GM12878 (cell line): ENCODE measurements around the gene PSMB1. TPM values are rescaled to one million over a fixed set of nuclear protein-coding genes. Genes with fewer than 3 reads are reported as not detected.

ENCODE experiments used
- ATAC-seq: fragments of 200-7000 bp; cut with Tn5 transposase; 3 replicates; pipeline ENCODE4 v1.9.1; 2020; ENCODE audit warnings: mild to moderate bottlenecking, moderate library complexity
- BruUV-seq: library from RNA; stranded (reverse); fragments of 400-500 nt; replicated peaks from 2 replicates; lab custom pipeline; 2021; lab: Mats Ljungman, UMichigan
- CTCF ChIA-PET: fragments of 300-600 bp; sonication (Branson Sonifier 250); formaldehyde crosslinking; extraction: SDS; loops from one replicate; lab custom pipeline; 2021; ENCODE audit warnings: inconsistent platforms; lab: Yijun Ruan, JAX
- POLR2A ChIA-PET: fragments of 350-600 bp; formaldehyde crosslinking; extraction: SDS; loops from one replicate; lab custom pipeline; 2021; ENCODE audit warnings: inconsistent platforms; lab: Charles Lee
- RAD21 ChIA-PET: fragments of 300-600 bp; sonication (Branson Sonifier 250); formaldehyde crosslinking; loops from one replicate; lab custom pipeline; 2023; ENCODE audit warnings: antibody characterized with exemption; ENCODE audit not compliant: unreplicated experiment; lab: Charles Lee
- SMC1A ChIA-PET: fragments of 300-600 bp; sonication (Branson Sonifier 250); formaldehyde crosslinking; loops from one replicate; lab custom pipeline; 2023; ENCODE audit not compliant: unreplicated experiment, uncharacterized antibody; lab: Charles Lee
- DNase-seq: peaks from one replicate; pipeline ENCODE4 v3.0.0-alpha.2; 2011; ENCODE audit warnings: low read depth, low spot score
- FAIRE-seq: peaks from 3 replicates; lab custom pipeline; 2011; peaks lifted over from hg19 to GRCh38; lab: Jason Lieb, UNC
- H2AFZ ChIP-seq: 2 replicates; pipeline ENCODE4 v1.6.0; 2011; ENCODE audit warnings: low read depth, low read length, control low read depth; ENCODE audit not compliant: control insufficient read depth
- H3K27ac ChIP-seq: 2 replicates; pipeline ENCODE4 v1.5.1; 2011; ENCODE audit warnings: control low read depth; ENCODE audit not compliant: control insufficient read depth, insufficient read depth
- H3K27me3 ChIP-seq, 2 experiments: replicated peaks in 1 of 2; 2 replicates each; pipeline versions ENCODE4 v1.6.0 to v1.6.1; 2011; ENCODE audit warnings: low read length in 1 of 2; ENCODE audit not compliant: control insufficient read depth in 2 of 2, insufficient read depth in 2 of 2
- H3K36me3 ChIP-seq, 2 experiments: 2 replicates each; pipeline ENCODE4 v1.5.1; 2011; ENCODE audit warnings: low read length in 1 of 2; ENCODE audit not compliant: control insufficient read depth in 2 of 2, insufficient read depth in 2 of 2
- H3K4me1 ChIP-seq: 2 replicates; pipeline ENCODE4 v1.6.1; 2011; ENCODE audit warnings: mild to moderate bottlenecking, low read length, moderate library complexity, mixed read lengths; ENCODE audit not compliant: control insufficient read depth, insufficient read depth
- H3K4me2 ChIP-seq: 2 replicates; pipeline ENCODE4 v1.6.0; 2011; ENCODE audit warnings: control low read depth; ENCODE audit not compliant: control insufficient read depth, insufficient read depth
- H3K4me3 ChIP-seq: fragments of 200-600 bp; sonication (generic); 2 replicates; pipeline ENCODE4 v1.5.1; 2016
- H3K79me2 ChIP-seq: 2 replicates; pipeline ENCODE4 v1.6.0; 2011; ENCODE audit warnings: low read length; ENCODE audit not compliant: control insufficient read depth, insufficient read depth
- H3K9ac ChIP-seq: 2 replicates; pipeline ENCODE4 v1.8.0; 2011; ENCODE audit warnings: low read length, control low read depth, mixed read lengths; ENCODE audit not compliant: control insufficient read depth, insufficient read depth
- H3K9me3 ChIP-seq: replicated peaks from 3 replicates; pipeline ENCODE4 v1.5.1; 2011; ENCODE audit warnings: mild to moderate bottlenecking, low read length; ENCODE audit not compliant: control insufficient read depth, insufficient read depth
- H4K20me1 ChIP-seq: 2 replicates; pipeline ENCODE4 v1.6.0; 2011; ENCODE audit not compliant: control insufficient read depth, insufficient read depth
- BACH1 ChIP-seq: fragments of 450-650 bp; IDR thresholded peaks from 2 replicates; pipeline ENCODE4 v1.6.1; 2017; ENCODE audit warnings: mild to moderate bottlenecking, borderline replicate concordance
- CEBPB ChIP-seq, 2 experiments: fragments of 150-350 bp in 1 of 2; IDR thresholded peaks; 2 replicates each; pipeline ENCODE4 v1.6.1; 2012 to 2014; ENCODE audit warnings: low read depth in 2 of 2, low read length in 2 of 2, borderline replicate concordance in 1 of 2, inconsistent platforms in 1 of 2
- HDAC2 ChIP-seq: fragments of 200-600 bp; sonication (generic); IDR thresholded peaks from 2 replicates; pipeline ENCODE4 v1.6.1; 2017
- HDGF ChIP-seq: fragments of 450-650 bp; IDR thresholded peaks from 2 replicates; pipeline ENCODE4 v1.6.1; 2016; ENCODE audit warnings: antibody characterized with exemption
- MEF2B ChIP-seq: fragments of 450-650 bp; IDR thresholded peaks from 2 replicates; pipeline ENCODE4 v1.6.1; 2018; ENCODE audit warnings: mild to moderate bottlenecking, moderate library complexity; ENCODE audit not compliant: partially characterized antibody, poor library complexity, severe bottlenecking
- MYC ChIP-seq: IDR thresholded peaks from 2 replicates; pipeline ENCODE4 v1.6.1; 2011; ENCODE audit warnings: mild to moderate bottlenecking, low read length, moderate library complexity, inconsistent platforms; ENCODE audit not compliant: insufficient read depth, insufficient replicate concordance, insufficient read length, severe bottlenecking
- NFXL1 ChIP-seq: fragments of 450-650 bp; IDR thresholded peaks from 2 replicates; pipeline ENCODE4 v1.6.1; 2017; ENCODE audit warnings: antibody characterized with exemption, mild to moderate bottlenecking, borderline replicate concordance
- NKRF ChIP-seq: fragments of 450-650 bp; conservative IDR thresholded peaks from 2 replicates; pipeline ENCODE4 v1.6.1; 2017; ENCODE audit warnings: mild to moderate bottlenecking, moderate library complexity
- NRF1 ChIP-seq: conservative IDR thresholded peaks from 2 replicates; pipeline ENCODE4 v1.6.1; 2011; ENCODE audit warnings: mild to moderate bottlenecking, low read depth, low read length, improper control_type of control experiment
- RUNX3 ChIP-seq: IDR thresholded peaks from 2 replicates; pipeline ENCODE4 v1.6.1; 2012; ENCODE audit warnings: low read length, inconsistent platforms
- SMAD5 ChIP-seq: IDR thresholded peaks from 2 replicates; pipeline ENCODE4 v1.6.1; 2016; ENCODE audit warnings: antibody characterized with exemption, low read depth
- SP1 ChIP-seq: IDR thresholded peaks from one replicate; pipeline ENCODE4 v1.6.1; 2011; ENCODE audit warnings: low read depth, low read length
- USF2 ChIP-seq: IDR thresholded peaks from 2 replicates; pipeline ENCODE4 v1.6.1; 2011; ENCODE audit warnings: low read depth, low read length, improper control_type of control experiment, borderline replicate concordance
- ZNF24 ChIP-seq: fragments of 450-650 bp; IDR thresholded peaks from 2 replicates; pipeline ENCODE4 v1.6.1; 2017; ENCODE audit warnings: antibody characterized with exemption, mild to moderate bottlenecking
- WGBS: methylation state at CpG from one replicate; pipeline ENCODE4 v1.1.6; 2016; ENCODE audit warnings: low lambda C conversion rate; ENCODE audit not compliant: insufficient replicate concordance, insufficient coverage; ENCODE audit errors: missing lambda C conversion rate; 5-methylcytosine and 5-hydroxymethylcytosine counted together
- in situ Hi-C: fragments of 300-500 bp; cut with MboI; formaldehyde crosslinking; loops from 9 replicates; pipeline ENCODE4 v1.14.3; 2018; ENCODE audit warnings: mixed read lengths
- intact Hi-C: fragments of 100-400 bp; cut with micrococcal nuclease; formaldehyde crosslinking; loops from one replicate; pipeline ENCODE4 v1.14.2; 2022; ENCODE audit not compliant: unreplicated experiment
- polyA plus RNA-seq, 11 experiments: library from polyadenylated mRNA; depleted of rRNA in 4 of 11; unstranded in 6 of 11; stranded (reverse) in 5 of 11; fragments of >200 nt; fragmentation: Nextera tagmentation in 4 of 11; fragmentation: Illumina TruSeq in 1 of 11; extraction: Ambion mirVana in 4 of 11; extraction: Trizol in 1 of 11; gene quantifications; 1 replicate in 1 of 11; 2 replicates in 10 of 11; pipeline versions ENCODE4 v1.2.1 to v1.2.3, GENCODE V29; 2011 to 2016; ENCODE audit warnings: inconsistent platforms in 2 of 11, missing spikeins in 2 of 11, low read depth in 1 of 11
- total RNA-seq, 4 experiments: library from RNA; depleted of rRNA in 3 of 4; stranded (reverse); fragments of >200 nt in 3 of 4; fragmentation: Illumina TruSeq in 1 of 4; extraction: Trizol in 1 of 4; gene quantifications; 2 replicates each; pipeline versions ENCODE4 v1.2.1 to v1.2.3, GENCODE V29; 2013 to 2021
- TF ChIP-seq, protein P1 (sequence below): fragments of 450-650 bp; IDR thresholded peaks from 2 replicates; pipeline ENCODE4 v1.6.1; 2018; ENCODE audit warnings: borderline replicate concordance, mild to moderate bottlenecking; ENCODE audit not compliant: partially characterized antibody

Gene PSMB1
- total and polyA plus RNA-seq, 10 of the 15 experiments (the other 5 are each of a cell fraction or from before 2014, with no cell fraction given), result 208 to 1,317 (median 508) TPM

DNA sequence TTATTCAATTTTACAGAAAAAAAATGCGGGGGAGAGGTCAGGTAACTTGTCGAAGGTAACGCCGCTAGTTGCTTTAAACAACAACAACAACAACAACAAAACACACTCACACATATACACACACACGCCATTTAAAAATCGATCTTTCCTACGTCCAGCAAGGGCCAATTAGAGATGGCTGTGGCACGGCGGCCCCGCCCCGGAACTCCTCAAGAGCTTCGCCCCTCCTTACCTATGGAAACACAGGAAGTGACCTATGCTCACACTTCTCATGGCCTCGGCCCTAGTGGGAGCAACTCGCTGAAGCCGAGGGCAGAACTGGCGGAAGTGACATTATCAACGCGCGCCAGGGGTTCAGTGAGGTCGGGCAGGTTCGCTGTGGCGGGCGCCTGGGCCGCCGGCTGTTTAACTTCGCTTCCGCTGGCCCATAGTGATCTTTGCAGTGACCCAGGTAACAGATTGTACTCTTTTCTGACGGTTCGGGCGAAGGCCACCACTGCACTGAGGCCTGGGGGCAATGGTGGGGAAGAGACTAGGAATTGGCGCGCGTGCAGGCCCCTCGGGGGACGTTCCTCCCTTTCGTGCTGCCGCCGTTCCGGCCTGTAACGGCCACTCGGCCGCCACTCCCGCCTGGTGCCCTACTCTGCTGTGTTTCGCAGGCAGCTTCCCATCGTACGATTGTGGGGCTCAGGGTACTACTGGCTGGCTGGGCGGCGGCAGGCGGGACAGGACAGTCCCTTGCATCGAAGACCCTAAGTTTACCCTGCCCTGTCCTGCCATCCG lies 1.1 kb upstream of the PSMB1 start, which contains the start of gene TBP (continued):
- no peak for TF ChIP-seq CEBPB (IDR thresholded peaks at IDR 0.05; ENCODE audit: borderline replicate concordance in 1 of 2, low read depth in 2 of 2, low read length in 2 of 2)
- no peak; the same call in 1 of the 2 replicates for TF ChIP-seq BACH1
- TF ChIP-seq RUNX3, result peak; percentile 77

GRCh38 chr6:170553534-170554012 lies 466 bp upstream of the PSMB1 start:
- Histone ChIP-seq H3K9ac (peak overlapping the region; percentile 85), H3K4me2 (peak overlapping the region; percentile 65), H3K4me1 (peaks cover 3% of the 10 kb centered on the region; the same call in 1 of the 2 replicates), H3K9me3 (no peaks in the 10 kb centered on the region), H3K27ac (peak overlapping the region; percentile 90), H3K36me3 (peaks cover 0 to 8% of the 10 kb centered on the region in 2 experiments; a peak in 2 of 4 replicates), H4K20me1 (peaks cover 4% of the 10 kb centered on the region; the same call in 1 of the 2 replicates), H3K27me3 (no peaks in the 10 kb centered on the region), H3K4me3 (peak overlapping the region; percentile 76), H3K79me2 (peaks cover 73% of the 10 kb centered on the region), H2AFZ (peak overlapping the region; percentile 93)
- no TSS peak for BruUV-seq
- no peak for FAIRE-seq
- CTCF ChIA-PET, result interaction anchor here (1.1 to 1.6 kb wide), 2 partner anchors 23 to 30 kb away, joined by 4 to 6 read pairs; partner anchors contain the start of gene PDCD2
- 4% methylated on average over 13 of the region's 13 CpGs for WGBS
- intact Hi-C loops, result loop anchor here (1.0 to 5.0 kb wide), 3 partner anchors 31 to 851 kb away; partner anchors contain the start of genes C6orf120, DYNLT2, ERMARD and PDCD2
- peak; percentile 61 for ATAC-seq
- POLR2A ChIA-PET, result interaction anchor here (0.6 kb wide), 1 partner anchor 958 kb away, joined by 3 read pairs; no protein-coding TSS in a partner anchor
- in situ Hi-C loops, result loop anchor here (5.0 kb wide), 2 partner anchors 801 to 851 kb away; partner anchors contain the start of genes C6orf120, DYNLT2, ERMARD and WDR27
- RAD21 ChIA-PET, result interaction anchor here (0.9 to 1.3 kb wide), 2 partner anchors 12 to 31 kb away, joined by 3 to 4 read pairs; partner anchors contain the start of gene PDCD2
- SMC1A ChIA-PET, result interaction anchor here (0.8 to 1.5 kb wide), 4 partner anchors 14 to 242 kb away, joined by 3 to 8 read pairs (median 3); partner anchors contain the start of gene PDCD2
- DNase-seq, result no peak
- TF ChIP-seq NKRF (peak; percentile 84), NRF1 (no peak), NFXL1 (no peak), SP1 (no peak), SMAD5 (no peak), MYC (no peak), ZNF24 (no peak), HDGF (no peak), HDAC2 (0 out of 2 replicates have a peak, but pooled peaks have one; percentile 49), USF2 (no peak; the same call in 1 of the 2 replicates), MEF2B (no peak)
- TF ChIP-seq, protein P1, sequence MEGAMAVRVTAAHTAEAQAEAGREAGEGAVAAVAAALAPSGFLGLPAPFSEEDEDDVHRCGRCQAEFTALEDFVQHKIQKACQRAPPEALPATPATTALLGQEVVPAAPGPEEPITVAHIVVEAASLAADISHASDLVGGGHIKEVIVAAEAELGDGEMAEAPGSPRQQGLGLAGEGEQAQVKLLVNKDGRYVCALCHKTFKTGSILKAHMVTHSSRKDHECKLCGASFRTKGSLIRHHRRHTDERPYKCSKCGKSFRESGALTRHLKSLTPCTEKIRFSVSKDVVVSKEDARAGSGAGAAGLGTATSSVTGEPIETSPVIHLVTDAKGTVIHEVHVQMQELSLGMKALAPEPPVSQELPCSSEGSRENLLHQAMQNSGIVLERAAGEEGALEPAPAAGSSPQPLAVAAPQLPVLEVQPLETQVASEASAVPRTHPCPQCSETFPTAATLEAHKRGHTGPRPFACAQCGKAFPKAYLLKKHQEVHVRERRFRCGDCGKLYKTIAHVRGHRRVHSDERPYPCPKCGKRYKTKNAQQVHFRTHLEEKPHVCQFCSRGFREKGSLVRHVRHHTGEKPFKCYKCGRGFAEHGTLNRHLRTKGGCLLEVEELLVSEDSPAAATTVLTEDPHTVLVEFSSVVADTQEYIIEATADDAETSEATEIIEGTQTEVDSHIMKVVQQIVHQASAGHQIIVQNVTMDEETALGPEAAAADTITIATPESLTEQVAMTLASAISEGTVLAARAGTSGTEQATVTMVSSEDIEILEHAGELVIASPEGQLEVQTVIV, result no peak
